Measurements from ENCODE around the gene CD52. TPM values are rescaled to one million over a fixed set of nuclear protein-coding genes. Genes with fewer than 3 reads are reported as not detected.

The CD52 gene
- total RNA-seq, 1 experiment from 2014 or later = 2.0 TPM

- no peaks in the 10 kb centered on the region for H3K9me2 ChIP-seq (ENCODE audit: insufficient read depth)
- peaks cover 11 to 23% of the 10 kb centered on the region in 2 experiments for H3K4me1 ChIP-seq (ENCODE audit: control insufficient read depth in 1 of 2, insufficient read depth in 2 of 2, low read length in 2 of 2)
- RAD21 ChIA-PET (ENCODE audit: low non-redundant PET in 1 of 2, low total read pairs in 2 of 2, uncharacterized antibody in 2 of 2, unreplicated experiment in 2 of 2) = no interaction called here
- POLR2A ChIA-PET = no interaction called here
- no peak overlapping the region for H3K27ac ChIP-seq (ENCODE audit: low read depth, low read length)
- no peak for ATAC-seq
- CTCF ChIA-PET = no interaction called here
- no peak overlapping the region for H2AFZ ChIP-seq (ENCODE audit: low read depth, low read length, poor library complexity, severe bottlenecking)
- intact Hi-C loops (cut with micrococcal nuclease) = no loop called here
- no peaks in the 10 kb centered on the region for H3K79me2 ChIP-seq (ENCODE audit: insufficient read depth, low read length)
- no TSS peak for BruUV-seq (replicated peaks)
- H3K27me3 ChIP-seq (ENCODE audit: insufficient read depth, low read length) = no peaks in the 10 kb centered on the region
- H4K20me1 ChIP-seq (ENCODE audit: insufficient read depth) = no peaks in the 10 kb centered on the region
- H3K9ac ChIP-seq (ENCODE audit: low read length) = no peak overlapping the region
- TF ChIP-seq SIN3A (IDR thresholded peaks at IDR 0.05; ENCODE audit: low read depth) (no peak), SRF (IDR thresholded peaks at IDR 0.05; ENCODE audit: low read depth) (no peak)
- H3K4me2 ChIP-seq (ENCODE audit: low read length) = no peak overlapping the region
- H3K36me3 ChIP-seq (ENCODE audit: control insufficient read depth in 1 of 2, insufficient read depth in 2 of 2, low read length in 2 of 2) = no peaks in the 10 kb centered on the region
- H3K9me3 ChIP-seq (ENCODE audit: control insufficient read depth in 1 of 2, insufficient read depth in 1 of 2, low read depth in 1 of 2, low read length in 2 of 2) = no peaks in the 10 kb centered on the region
- H3K4me3 ChIP-seq (replicated peaks in 1 of 2; ENCODE audit: low read depth in 1 of 2, low read length in 2 of 2) = no peak overlapping the region
- DNase-seq (ENCODE audit: low read depth, low spot score) = no peak
These were observed 20.9 kb downstream of the CD52 start for GRCh38 chr1:26338670-26339069.

GRCh38 chr1:26340047-26340481 is 22.3 kb downstream of the CD52 start:
- Histone ChIP-seq H2AFZ (ENCODE audit: low read depth, low read length, poor library complexity, severe bottlenecking) (no peak overlapping the region), H3K27me3 (ENCODE audit: insufficient read depth, low read length) (no peaks in the 10 kb centered on the region), H3K9ac (ENCODE audit: low read length) (no peak overlapping the region), H3K9me2 (ENCODE audit: insufficient read depth) (no peaks in the 10 kb centered on the region), H3K79me2 (ENCODE audit: insufficient read depth, low read length) (no peaks in the 10 kb centered on the region), H3K4me2 (ENCODE audit: low read length) (no peak overlapping the region), H3K27ac (ENCODE audit: low read depth, low read length) (no peak overlapping the region), H4K20me1 (ENCODE audit: insufficient read depth) (no peaks in the 10 kb centered on the region), H3K36me3 (ENCODE audit: control insufficient read depth in 1 of 2, insufficient read depth in 2 of 2, low read length in 2 of 2) (no peaks in the 10 kb centered on the region), H3K9me3 (ENCODE audit: control insufficient read depth in 1 of 2, insufficient read depth in 1 of 2, low read depth in 1 of 2, low read length in 2 of 2) (no peaks in the 10 kb centered on the region), H3K4me3 (replicated peaks in 1 of 2; ENCODE audit: low read depth in 1 of 2, low read length in 2 of 2) (no peak overlapping the region), H3K4me1 (ENCODE audit: control insufficient read depth in 1 of 2, insufficient read depth in 2 of 2, low read length in 2 of 2) (peaks cover 11 to 23% of the 10 kb centered on the region in 2 experiments)
- TF ChIP-seq EGR1 (IDR thresholded peaks at IDR 0.05; ENCODE audit: low read depth) = no peak
- TF ChIP-seq ATF3 (IDR thresholded peaks at IDR 0.05) = no peak
- TF ChIP-seq POLR2AphosphoS5 (IDR thresholded peaks at IDR 0.05; ENCODE audit: low read depth, low read length) = no peak
- TF ChIP-seq TCF7L2 (IDR thresholded peaks at IDR 0.05; ENCODE audit: borderline replicate concordance, extremely low read depth, insufficient read depth, insufficient read length) = no peak
- TF ChIP-seq EZH2phosphoT487 (IDR thresholded peaks at IDR 0.05; ENCODE audit: borderline replicate concordance) = no peak
- TF ChIP-seq CEBPB (IDR thresholded peaks at IDR 0.05; ENCODE audit: low read depth) = no peak
- TF ChIP-seq, protein P1, sequence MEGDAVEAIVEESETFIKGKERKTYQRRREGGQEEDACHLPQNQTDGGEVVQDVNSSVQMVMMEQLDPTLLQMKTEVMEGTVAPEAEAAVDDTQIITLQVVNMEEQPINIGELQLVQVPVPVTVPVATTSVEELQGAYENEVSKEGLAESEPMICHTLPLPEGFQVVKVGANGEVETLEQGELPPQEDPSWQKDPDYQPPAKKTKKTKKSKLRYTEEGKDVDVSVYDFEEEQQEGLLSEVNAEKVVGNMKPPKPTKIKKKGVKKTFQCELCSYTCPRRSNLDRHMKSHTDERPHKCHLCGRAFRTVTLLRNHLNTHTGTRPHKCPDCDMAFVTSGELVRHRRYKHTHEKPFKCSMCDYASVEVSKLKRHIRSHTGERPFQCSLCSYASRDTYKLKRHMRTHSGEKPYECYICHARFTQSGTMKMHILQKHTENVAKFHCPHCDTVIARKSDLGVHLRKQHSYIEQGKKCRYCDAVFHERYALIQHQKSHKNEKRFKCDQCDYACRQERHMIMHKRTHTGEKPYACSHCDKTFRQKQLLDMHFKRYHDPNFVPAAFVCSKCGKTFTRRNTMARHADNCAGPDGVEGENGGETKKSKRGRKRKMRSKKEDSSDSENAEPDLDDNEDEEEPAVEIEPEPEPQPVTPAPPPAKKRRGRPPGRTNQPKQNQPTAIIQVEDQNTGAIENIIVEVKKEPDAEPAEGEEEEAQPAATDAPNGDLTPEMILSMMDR (IDR thresholded peaks at IDR 0.05 in 2 of 3, conservative IDR thresholded peaks at IDR 0.05 in 1 of 3; ENCODE audit: borderline replicate concordance in 1 of 3, insufficient read depth in 1 of 3, low read depth in 2 of 3, low read length in 2 of 3) = no peak
- no peak for TF ChIP-seq EZH2 (IDR thresholded peaks at IDR 0.05)
- no peak for TF ChIP-seq RAD21 (IDR thresholded peaks at IDR 0.05; ENCODE audit: low read depth)
- intact Hi-C loops (cut with micrococcal nuclease) = no loop called here
- ChIA-PET RAD21 (ENCODE audit: low non-redundant PET in 1 of 2, low total read pairs in 2 of 2, uncharacterized antibody in 2 of 2, unreplicated experiment in 2 of 2) (no interaction called here), POLR2A (no interaction called here), CTCF (no interaction called here)
- no TSS peak for BruUV-seq (replicated peaks)
- no peak for DNase-seq (ENCODE audit: low read depth, low spot score)
- no peak for ATAC-seq
